Measurements from ENCODE around the gene PPP1CB.
"Not testable (repeated sequence)": the region's sequence is repeated elsewhere in the genome, so short reads cannot be mapped to it uniquely, and the experiment has no call there.

The PPP1CB gene

GRCh38 chr2:28780496-28780895 lies 28.9 kb downstream of the PPP1CB start:
- peak; percentile 59 for DNase-seq

DNA sequence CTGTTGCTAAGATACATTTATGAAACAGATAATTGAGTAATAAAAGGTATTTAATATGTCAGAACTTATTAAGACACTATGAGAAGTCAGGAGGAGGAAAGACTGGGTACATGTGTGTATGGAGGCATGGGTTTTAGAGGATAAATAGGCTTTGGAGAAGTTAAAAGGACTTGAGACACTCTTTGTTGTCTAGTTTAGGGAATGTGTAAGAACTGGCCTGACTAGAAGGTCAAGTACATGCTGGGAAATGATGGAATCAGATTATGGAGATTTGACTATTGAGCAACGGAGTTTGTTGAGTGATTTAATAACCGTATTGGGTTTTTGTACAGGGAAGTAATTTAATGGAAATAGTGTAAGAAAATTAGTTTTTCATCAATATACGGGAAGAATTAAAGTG lies 30.8 kb downstream of the PPP1CB start:
- DNase-seq, result no peak

GRCh38 chr2:28784570-28784969 lies 32.9 kb downstream of the PPP1CB start:
- DNase-seq, result not testable (repeated sequence)

DNA sequence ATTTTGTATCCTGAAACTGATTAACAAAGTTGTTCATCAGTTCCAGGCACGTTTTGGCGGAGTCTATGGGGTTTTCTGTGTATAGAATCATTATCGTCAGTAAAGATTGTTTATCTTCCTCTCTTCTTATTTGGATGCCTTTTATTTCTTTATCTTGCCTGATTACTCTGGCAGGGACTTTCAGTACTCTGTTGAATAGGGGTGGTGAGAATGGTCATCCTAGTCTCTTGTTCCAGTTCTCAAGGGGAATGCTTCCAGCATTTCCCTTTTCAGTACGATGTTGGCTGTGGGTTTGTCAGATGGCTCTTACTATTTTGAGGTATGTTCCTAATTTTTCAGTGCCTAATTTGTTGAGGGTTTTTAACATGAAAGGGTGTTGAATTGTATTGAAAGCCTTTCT lies 45.0 kb downstream of the PPP1CB start:
- no peak for DNase-seq

GRCh38 chr2:28801726-28802125 lies 50.1 kb downstream of the PPP1CB start:
- DNase-seq, result no peak

- DNase-seq, result no peak
Observed at GRCh38 chr2:28802975-28803429, 51.4 kb downstream of the PPP1CB start.

- no peak for DNase-seq
Observed at GRCh38 chr2:28809927-28810326, 58.3 kb downstream of the PPP1CB start.

DNA sequence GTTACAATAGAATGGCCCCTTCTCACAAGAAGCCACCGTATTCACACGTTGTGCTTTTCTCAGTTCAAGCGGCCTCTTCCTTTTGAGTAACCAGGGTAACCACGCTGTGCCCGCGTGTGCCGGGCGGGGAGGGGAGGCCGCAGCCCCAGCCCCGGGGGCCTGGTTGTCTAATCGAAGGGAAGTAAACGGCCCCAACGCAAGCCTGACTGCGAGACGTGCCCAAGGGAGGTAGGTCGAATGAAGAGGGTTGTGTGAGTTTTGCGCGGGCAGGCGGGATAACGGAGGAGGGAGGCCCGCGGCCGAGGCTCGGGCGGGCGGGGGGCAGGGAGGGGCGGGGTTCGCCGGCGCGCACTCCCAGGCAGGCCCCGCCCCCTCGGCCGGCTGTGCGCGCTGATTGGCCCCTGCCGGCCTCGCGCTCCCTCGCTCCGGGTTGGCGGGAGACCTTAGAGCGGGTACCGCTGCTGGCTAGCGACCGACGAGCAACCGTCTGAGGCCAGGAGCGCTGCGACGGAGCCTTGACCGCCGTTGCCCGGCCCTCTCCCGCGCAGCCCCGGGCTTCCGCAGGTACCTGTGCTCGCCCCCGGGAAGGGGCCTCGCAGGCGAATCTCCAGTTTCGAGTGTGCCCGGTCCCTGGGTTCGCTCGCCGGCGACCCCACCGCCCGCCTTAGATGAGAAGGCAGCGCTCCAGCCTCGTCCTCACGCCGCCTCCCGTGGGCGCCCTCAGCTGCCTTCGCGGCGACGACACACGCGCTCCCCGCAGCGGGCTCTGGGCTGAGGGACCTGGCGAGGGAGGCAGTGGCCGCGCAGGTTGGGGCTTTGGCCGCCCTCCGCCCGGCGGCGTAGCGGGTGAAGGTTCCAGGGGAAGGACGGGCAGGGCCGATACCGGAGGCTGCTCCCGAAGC lies 59.0 kb downstream of the PPP1CB start, which contains the start of gene SPDYA:
TSS of gene SPDYA (plus strand) at position 451 of the 902 bp plus-strand sequence. CDS start 5,181 bp downstream, outside the sequence.
- DNase-seq, result no peak

GRCh38 chr2:28818053-28818452 lies 66.4 kb downstream of the PPP1CB start:
- DNase-seq, result no peak

- DNase-seq, result peak; percentile 29
Observed at GRCh38 chr2:28821295-28821958, 69.8 kb downstream of the PPP1CB start.

DNA sequence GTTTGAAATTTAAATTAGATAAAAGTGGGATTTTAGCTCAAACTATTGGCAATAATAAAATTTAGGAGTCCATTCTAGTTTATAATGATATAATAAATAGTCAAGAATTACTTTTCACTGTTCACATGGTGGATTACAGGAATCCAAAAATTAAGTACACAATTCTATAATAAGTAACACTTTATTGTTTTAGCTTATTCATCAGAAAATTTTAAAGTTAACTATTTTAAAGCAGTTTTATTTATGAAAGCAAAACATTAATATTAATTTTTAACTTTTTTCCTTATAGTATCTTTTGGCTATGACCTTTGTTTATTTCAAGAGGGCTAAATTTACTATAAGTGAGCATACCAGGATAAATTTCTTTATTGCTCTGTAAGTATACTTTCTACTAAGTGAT lies 70.4 kb downstream of the PPP1CB start:
- DNase-seq, result no peak

DNA sequence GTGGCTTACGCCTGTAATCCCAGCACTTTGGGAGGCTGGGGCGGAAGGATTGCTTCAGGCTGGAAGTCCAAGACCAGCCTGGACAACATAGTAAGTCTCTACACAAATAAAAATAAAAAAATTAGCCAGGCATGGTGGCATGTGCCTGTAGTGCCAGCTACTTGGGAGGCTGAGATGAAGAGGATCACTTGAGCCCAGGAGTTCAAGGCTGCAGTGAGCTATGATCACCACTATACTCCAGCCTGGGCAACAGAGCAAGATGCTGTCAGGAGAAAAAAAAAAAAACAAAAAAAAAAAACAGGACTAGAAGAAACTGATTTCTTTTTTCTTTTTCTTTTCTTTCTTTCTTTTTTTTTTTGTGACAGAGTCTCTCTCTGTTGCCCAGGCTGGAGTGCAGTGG lies 72.6 kb downstream of the PPP1CB start:
- no peak for DNase-seq

DNA sequence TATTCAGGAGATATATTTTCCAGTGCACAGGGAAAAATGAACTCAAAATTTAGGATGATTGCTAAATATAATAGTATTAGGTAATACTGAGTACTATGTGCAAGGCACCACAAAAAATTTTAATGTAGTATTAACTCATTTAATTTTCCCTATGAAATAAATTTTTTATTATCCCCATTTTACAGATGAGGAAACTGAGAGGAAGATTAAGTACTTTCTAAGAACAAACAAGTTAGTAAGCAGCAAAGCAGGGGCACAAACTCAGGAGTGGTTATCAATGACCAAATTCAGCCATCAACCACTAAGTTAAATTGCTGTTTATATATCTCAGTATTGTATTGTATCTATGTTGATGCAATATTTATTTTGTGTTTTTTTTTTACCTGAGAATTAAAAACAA lies 73.2 kb downstream of the PPP1CB start:
- DNase-seq, result no peak

DNA sequence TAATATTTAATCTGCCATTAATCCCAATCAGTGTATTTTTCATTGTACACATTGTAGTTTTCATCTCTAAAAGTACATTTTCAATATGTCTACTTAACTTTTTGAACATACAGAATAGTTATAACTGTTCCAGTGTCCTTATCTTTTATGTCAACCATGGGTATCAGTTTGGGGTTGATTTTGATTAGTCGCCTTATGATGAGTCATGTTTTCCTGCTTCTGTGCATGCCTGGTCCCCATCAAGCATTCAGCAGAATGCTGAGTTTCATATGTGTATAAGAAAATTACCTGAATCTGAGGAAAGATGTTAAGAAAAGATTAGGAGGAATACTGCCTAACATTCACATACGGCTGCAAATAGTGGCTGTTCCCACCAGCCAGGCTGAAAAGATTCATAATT lies 76.8 kb downstream of the PPP1CB start:
- no peak for DNase-seq

DNA sequence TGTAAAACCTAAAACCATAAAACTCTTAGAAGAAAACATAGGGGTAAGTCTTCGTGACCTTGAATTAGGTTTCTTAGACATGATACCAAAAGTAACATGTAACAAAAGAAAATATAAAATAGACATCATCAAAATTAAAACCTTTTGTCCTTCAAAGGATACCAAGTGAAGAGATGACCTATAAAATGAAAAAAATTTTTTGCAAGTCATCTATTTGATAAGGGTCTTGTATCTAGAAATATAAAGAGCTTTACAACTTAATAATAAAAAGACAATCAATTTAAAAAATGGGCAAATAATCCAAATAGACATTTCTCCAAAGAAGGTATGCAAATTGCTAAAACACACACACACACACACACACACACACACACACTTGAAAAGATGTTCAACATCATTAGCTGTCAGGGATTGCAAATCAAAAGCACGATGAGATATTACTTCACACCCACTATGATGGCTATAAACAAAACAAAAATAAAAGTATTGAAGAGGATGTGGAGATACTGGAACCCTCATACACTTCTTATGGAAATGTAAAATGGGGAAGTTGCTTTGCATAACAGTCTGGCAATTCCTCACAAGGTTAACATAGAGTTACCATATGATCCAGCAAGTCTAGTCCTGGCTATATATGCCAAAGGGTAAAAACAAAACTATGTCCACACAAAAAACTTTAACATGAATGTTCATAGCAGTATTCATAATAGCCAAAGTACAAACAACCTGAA lies 82.3 kb downstream of the PPP1CB start:
- DNase-seq, result no peak

DNA sequence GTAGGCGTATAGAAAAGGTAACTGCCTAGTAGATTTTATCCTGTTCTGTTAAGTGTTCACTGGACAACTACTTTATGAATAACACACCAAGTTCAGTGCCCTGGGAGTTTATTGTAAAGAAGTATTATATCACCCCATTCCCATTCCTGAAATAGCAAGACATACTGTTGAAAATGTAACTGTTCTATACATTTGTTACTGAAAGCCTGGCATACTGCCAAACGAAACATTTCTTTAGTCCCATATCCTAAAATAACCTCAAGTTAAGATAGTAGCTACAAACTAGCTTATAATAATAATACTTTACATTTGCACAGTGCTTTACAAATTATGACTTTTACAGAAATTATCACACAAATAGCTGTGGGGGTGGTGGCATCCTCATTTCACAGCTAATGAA lies 84.2 kb downstream of the PPP1CB start:
- DNase-seq, result no peak

DNA sequence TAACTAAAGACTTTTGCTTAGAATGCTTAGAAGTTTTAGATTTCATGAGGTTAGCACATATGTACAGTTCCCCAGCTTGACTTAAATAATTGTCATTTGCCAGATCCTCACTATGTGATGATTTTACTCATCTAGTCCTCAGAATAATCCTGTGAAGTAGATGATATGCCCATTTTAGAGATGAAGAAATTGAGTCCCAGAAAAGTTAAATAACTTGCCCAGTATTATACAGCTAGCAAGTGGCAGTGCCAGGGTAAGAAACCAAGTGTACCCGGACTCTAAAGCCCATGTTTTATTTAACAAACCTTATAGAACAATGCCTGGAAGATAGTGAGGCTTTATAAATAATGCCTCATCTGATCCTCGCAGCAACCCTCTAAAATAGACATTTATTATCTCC lies 87.3 kb downstream of the PPP1CB start:
- no peak for DNase-seq

DNA sequence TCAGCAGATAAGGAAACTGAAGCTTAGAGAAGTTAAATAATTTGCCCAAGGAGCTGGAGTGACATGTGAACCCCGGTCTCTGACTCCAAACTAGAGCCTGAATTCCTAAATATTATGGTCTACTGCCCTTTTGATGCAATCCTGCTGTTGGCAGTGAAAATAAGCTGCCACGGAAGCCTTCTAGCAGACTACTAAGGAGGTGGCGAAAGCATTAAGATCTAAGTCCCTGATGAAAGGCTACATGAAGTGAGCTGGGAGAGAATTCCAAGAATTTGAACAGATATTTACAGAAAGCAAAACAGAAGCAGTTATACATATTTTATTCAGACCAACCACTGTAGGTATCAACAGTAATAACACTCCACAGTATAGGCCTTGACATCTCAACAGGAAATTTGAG lies 90.4 kb downstream of the PPP1CB start:
- DNase-seq, result no peak

Data from NCI-H1105 treated with DMSO at 0.1 percent for 48 hours (cell line).